ENCODE results near the gene TRIM72.

GRCh38 chr16:31183432-31184428 is 30.2 kb upstream of the TRIM72 start:
- TF ChIP-seq, protein P1, sequence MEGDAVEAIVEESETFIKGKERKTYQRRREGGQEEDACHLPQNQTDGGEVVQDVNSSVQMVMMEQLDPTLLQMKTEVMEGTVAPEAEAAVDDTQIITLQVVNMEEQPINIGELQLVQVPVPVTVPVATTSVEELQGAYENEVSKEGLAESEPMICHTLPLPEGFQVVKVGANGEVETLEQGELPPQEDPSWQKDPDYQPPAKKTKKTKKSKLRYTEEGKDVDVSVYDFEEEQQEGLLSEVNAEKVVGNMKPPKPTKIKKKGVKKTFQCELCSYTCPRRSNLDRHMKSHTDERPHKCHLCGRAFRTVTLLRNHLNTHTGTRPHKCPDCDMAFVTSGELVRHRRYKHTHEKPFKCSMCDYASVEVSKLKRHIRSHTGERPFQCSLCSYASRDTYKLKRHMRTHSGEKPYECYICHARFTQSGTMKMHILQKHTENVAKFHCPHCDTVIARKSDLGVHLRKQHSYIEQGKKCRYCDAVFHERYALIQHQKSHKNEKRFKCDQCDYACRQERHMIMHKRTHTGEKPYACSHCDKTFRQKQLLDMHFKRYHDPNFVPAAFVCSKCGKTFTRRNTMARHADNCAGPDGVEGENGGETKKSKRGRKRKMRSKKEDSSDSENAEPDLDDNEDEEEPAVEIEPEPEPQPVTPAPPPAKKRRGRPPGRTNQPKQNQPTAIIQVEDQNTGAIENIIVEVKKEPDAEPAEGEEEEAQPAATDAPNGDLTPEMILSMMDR (optimal IDR thresholded peaks at IDR 0.05 in 1 of 3, IDR thresholded peaks at IDR 0.05 in 1 of 3, conservative IDR thresholded peaks at IDR 0.05 in 1 of 3; ENCODE audit: extremely low read depth in 1 of 3, insufficient read depth in 2 of 3, low read length in 3 of 3) = no peak
- TF ChIP-seq EZH2 (IDR thresholded peaks at IDR 0.05; ENCODE audit: low read length) = no peak
